Type B pancreatic cell (in vitro differentiated cells): ENCODE results near the gene OPRD1. TPM values are rescaled to one million over a fixed set of nuclear protein-coding genes. Genes with fewer than 3 reads are reported as not detected.

ENCODE experiments used
- total RNA-seq: library from RNA; stranded (reverse); gene quantifications from 2 replicates; pipeline ENCODE4 v1.2.1, GENCODE V29; 2021; ENCODE audit warnings: low replicate concordance

The OPRD1 gene
- total RNA-seq, 1 donor from 2014 or later: 1.1 TPM

Other genes starting within 250 kb of the OPRD1 start
- gene RAB42, start 219.9 kb upstream of the OPRD1 start, total RNA-seq: 0.52 and 2.7 TPM in 2 replicates
- gene TAF12, start 169.1 kb upstream of the OPRD1 start, total RNA-seq: 16.2 and 20.8 TPM in 2 replicates
- not detected in 2 replicates for gene RNU11, start 163.6 kb upstream of the OPRD1 start, total RNA-seq
- gene GMEB1, start 143.4 kb upstream of the OPRD1 start, total RNA-seq: 17.9 and 18.0 TPM in 2 replicates
- 93.9 and 105 TPM in 2 replicates for gene YTHDF2, start 75.2 kb upstream of the OPRD1 start, total RNA-seq
- gene EPB41, start 102.4 kb downstream of the OPRD1 start, total RNA-seq: 76.1 and 82.9 TPM in 2 replicates